Dermis blood vessel endothelial cell (primary cell): Measurements from ENCODE around the gene RNF208. TPM values are rescaled to one million over a fixed set of nuclear protein-coding genes. Genes with fewer than 3 reads are reported as not detected.
"Not testable (repeated sequence)": the region's sequence is repeated elsewhere in the genome, so short reads cannot be mapped to it uniquely, and the experiment has no call there.

ENCODE experiments used
- DNase-seq: peaks from one replicate; pipeline ENCODE4 v3.0.0; 2010
- total RNA-seq: library from RNA; depleted of rRNA; stranded (reverse); fragments of >200 nt; gene quantifications from 2 replicates; pipeline ENCODE4 v1.2.3, GENCODE V29; 2014

Gene RNF208
- total RNA-seq, 1 donor from 2014 or later: not detected

DNA sequence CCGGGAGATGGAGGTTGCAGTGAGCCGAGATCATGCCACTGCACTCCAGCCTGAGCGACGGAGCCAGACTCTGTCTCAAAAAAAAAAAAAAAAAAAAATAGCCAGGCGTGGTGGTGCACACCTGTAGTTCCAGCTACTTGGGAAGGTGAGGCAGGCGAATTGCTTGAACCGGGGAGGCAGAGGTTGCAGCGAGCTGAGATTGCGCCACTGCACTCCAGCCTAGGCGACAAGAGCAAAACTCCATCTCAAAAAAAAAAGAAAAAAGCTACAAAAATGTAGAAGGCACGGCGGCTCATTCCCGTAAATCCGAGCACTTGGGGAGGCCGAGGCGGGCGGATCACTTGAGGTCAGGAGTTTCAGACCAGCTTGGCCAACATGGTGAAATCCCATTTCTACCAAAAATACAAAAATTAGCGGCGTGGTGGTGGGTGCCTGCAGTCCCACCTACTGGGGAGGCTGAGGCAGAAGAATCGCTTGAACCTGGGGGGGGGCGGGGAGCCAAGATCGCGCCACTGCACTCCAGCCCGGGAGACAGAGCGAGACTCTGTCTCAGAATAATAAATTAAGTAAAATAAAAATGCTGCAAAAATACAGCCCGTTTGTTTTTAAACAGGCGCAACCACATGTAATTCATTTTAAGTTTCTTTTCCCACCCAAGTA, 17.6 kb upstream of the RNF208 start:
- not testable (repeated sequence) for DNase-seq

DNA sequence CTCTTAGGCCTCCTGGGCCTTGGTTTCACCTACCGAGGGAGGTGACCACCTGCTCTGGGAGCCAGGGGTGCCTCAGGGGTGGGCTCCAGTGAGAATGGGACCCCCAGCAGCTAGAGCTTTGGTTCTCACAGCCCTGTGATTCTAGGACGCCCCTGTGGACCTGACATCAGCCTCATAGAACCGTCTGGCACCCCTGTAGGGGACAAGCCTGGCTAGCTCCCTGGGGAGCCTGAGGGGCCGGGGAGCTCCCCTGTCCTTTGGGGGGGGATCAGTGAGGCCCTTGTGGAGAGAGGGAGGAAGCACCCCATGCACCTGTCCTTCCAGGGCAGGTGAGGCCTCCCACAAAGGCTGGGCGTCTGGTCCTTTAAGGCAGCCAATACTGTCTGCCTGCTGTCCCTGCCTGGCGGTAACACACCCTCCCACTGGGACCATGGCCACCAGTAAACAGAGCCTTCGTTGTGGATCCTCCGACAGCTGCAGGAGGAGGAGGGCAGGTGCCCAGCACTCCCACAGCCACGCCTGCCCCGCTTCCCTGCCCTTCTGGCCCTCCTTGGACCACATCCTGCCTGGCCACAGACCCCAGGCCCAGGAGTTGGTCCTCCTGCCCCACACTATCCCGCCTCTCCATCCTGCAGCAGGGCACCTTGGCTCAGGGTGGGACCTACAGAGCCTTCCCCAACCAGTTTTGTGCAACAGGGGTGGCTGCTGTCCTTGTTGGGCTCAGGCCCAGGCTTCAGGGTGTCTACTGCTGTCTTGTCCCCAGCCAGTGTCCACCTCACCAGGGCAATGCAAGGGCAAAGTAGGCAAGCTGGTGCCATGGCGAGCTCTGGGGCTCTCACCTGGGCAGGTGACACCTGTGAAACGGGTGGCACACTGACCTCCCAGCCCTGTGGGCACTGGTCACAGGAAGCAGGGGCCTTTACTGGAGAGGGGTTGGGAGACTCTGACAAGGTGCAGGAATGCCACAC, 16.0 kb upstream of the RNF208 start:
- no peak for DNase-seq

DNA sequence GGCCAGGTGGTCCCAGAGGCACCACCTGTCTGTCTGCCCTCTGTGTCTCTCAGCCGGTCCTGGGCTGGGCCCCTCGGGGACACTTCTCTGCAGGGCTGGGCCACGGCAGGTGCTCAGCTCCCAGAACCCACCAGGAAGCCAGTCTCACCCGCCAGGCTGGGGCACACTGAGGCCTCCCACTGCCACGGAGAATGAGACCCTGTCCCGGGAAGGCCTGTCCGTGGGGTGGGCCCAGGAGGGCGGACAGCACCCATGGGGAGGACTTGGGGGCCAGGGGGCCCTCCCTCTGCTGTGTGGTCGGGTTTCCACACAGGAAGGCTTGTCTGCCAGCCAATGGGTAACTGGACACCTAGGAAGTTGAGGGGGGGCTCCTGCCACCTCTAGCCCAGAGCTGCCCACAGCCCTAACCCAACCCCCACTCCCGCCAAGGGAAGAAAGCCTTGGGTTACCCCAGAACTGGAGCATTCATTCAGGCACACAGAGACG, 14.9 kb upstream of the RNF208 start:
- no peak for DNase-seq

DNA sequence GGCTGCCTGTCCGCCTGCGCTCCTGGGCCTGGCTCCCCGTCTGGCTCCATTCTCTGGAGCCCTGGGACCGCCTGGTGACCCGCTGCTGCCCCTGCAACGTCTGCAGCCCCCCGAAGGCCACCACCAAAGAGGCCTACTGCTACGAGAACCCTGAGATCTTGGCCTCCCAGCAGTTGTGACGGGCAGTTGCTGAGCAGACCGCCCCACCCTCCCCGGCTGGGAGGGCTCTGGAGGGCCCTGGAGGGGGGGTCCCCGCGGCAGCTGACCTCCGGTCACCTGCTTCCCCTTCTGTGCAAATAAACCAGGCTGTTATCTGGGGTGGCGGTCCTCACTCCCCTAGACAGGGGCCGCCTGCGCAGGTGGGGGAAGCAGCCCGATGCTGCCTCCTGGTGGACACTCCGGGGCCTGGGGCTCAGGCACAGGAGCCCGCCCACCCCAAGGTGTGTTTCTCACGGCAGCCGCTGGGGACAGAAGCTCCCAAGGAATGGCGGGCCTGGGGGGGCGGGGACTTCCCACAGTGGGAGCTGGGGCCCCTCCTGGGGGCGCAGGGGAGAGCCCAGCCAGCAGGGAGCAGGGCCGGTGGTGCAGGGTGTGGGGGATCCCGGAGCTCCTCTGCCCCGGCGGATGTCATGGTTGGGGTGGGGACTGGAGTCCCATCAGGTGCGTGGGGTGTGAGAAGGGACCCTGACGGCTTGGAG, 14.3 kb upstream of the RNF208 start:
- DNase-seq: peak; percentile 90

DNA sequence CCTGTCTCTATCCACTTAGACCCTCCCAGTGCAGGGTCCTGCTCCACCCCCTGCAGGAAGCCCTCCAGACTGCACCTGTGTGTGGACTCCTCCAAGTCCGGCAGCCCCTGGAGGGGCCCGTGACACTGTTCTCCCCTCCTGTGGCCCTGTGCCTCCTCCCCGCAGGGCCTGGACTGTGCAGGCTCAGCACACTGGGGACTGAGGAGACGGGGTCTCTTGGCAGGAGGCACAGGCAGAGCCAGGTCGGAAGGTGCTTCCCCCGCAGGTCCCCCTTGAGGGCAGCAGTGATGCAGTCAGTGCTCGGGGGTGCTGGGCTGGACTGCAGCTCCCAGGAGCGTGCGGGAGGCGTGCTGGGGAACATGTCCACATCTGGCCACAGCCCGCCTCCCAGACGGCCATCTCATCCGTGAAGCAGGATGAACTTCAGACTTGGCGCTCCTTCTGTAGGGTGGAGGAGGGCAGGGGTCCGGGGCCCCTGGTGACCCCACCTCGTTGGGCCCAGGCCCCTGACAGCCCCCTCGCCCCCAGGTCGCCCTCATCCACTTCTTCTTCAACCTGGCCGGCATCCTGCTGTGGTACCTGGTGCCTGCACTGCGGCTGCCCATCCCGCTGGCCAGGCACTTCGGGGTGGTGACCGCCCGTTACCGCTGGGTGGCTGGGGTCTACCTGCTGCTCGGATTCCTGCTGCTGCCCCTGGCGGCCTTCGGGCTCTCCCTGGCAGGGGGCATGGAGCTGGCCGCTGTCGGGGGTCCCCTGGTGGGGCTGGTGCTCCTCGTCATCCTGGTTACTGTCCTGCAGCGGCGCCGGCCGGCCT, 13.6 kb upstream of the RNF208 start:
- no peak for DNase-seq

DNA sequence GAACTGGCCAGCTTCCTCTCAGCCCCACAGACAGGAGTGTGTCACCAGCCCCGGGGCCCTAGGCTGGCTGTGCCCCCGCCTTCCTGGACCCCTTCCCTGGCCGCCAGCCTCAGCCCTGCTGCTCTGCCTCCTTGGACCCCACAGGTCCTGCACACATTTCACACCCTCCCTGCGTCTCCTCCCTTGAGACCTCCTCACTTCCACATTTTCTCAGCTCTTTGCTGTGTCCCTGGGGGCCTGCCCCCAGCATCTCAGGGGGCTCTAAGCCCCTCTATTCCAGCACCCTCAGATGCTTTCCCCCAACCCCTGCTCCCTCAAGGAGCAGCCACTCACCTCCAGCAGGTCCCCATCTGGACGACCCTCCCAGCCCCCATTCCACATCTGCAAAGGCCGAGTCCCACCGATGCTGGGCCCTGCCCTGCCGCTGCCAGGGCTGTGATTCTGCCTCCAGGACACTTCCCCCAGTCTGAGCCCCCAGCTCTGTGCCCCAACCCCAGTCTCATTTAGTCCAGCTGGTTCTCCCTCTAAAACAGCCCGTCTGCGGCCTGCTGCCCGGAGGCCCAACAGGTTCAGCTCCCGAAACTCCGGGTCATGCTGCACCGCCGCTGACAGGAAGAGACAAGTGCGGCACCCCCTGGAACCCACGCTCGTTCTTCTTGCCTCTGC, 12.9 kb upstream of the RNF208 start:
- no peak for DNase-seq

DNA sequence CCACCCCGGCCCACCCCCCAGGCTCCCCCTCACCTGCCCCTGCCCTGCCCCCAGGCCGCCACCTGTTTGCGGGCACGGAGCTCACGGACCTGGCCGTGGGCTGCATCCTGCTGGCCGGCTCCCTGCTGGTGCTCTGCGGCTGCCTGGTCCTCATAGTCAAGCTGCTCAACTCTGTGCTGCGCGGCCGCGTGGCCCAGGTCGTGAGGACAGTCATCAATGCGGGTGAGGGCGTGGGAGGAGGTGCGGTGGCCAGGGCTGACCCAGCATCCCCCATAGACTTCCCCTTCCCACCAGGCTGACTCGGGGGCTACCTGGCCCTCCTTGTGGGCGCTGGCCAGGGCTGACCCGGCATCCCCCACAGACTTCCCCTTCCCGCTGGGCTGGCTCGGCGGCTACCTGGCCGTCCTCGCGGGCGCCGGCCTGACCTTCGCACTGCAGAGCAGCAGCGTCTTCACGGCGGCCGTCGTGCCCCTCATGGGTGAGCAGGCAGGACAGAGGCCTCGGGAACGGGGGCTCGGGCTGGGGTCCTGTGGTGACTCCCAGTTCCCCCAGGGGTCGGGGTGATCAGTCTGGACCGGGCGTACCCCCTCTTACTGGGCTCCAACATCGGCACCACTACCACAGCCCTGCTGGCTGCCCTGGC, 12.1 kb upstream of the RNF208 start:
- no peak for DNase-seq

DNA sequence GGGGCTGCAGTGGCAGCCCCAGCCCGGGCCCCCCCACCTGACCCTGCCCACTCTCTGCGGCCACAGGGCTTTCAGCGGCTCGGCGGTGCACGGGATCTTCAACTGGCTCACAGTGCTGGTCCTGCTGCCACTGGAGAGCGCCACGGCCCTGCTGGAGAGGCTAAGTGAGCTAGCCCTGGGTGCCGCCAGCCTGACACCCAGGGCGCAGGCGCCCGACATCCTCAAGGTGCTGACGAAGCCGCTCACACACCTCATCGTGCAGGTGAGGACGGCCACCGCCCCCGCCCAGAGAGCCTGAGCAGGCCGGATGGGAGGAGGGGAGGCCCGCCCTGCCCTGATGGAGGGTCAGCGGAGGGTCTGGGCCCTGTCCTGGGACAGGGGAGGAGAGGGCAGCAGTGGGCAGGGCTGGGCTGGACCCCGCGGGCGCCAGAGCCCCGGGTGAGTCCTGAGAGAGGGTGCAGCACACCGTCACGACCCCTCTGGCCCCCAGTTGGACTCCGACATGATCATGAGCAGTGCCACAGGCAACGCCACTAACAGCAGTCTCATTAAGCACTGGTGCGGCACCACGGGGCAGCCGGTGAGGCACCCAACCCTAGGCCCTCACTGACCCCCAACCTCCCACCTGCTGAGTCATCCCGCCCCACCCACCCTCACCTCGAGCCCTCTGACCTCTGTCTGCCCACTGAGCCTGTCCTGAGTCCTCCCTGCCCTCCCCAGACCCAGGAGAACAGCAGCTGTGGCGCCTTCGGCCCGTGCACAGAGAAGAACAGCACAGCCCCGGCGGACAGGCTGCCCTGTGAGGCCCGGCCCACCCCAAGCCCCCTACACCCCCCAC, 11.3 kb upstream of the RNF208 start:
- no peak for DNase-seq

DNA sequence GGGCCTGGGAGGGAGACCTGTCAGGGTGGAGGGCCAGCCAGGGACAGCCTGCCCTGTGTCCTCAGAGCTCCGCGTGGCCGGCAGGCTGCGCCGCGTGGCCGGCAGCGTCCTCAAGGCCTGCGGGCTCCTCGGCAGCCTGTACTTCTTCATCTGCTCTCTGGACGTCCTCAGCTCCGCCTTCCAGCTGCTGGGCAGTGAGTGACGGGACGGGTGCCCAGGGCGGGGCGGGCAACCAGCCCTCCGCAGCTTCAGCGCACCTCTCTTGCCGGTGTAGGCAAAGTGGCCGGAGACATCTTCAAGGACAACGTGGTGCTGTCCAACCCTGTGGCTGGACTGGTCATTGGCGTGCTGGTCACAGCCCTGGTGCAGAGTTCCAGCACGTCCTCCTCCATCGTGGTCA, 10.5 kb upstream of the RNF208 start:
- DNase-seq: no peak

DNA sequence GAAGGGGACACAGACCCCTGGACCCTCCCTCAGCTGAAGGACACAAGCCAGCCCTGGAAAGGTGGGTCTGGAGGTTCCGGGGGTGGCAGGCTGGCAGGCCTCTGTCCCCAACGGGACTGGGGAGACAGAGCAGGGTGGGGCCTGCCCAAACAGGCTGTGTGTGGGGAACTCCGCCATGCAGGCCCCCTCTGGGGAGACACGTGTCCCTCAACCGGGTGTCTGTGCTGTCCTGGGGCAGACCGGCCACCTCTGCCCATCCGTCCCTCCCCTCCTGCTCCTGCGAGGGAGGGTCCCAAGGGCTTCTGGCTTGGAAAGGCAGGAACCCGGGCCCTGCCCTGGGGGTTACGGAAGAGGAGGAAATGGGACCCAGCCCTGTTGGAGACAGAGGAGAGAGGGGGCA, 10.1 kb upstream of the RNF208 start:
- DNase-seq: no peak

DNA sequence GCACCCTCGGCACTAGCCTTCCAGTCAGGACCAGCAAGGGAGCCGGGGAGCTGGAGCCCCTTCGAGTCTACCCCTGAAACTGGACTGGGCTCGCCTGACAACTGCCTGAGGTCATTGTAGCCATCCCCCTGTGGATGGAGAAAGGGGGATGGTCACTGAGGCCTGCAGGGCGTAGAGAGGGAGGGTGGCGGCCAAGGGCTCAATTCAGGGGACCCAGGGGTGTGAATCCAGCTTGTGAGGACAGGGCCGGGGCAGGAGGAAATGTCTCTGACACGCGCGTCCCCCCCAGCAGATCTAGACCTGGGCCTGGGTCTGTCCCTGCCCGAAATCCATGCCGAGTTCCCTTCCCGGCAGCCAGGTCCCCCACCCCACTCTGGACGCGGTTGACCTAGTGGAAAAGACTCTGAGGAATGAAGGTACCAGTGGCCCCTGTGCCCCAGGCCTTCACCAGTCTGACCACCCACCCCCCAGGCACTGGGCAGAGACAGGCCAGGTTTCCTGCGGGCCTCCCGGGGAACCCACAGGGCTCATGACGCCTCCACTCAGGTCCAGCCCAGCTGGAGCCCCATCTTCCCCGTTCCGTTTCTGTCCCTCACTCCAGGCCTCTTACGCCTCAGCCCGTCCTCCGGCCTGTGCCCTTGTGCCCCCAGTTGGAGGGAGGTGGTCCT, 9.5 kb upstream of the RNF208 start:
- DNase-seq: no peak

DNA sequence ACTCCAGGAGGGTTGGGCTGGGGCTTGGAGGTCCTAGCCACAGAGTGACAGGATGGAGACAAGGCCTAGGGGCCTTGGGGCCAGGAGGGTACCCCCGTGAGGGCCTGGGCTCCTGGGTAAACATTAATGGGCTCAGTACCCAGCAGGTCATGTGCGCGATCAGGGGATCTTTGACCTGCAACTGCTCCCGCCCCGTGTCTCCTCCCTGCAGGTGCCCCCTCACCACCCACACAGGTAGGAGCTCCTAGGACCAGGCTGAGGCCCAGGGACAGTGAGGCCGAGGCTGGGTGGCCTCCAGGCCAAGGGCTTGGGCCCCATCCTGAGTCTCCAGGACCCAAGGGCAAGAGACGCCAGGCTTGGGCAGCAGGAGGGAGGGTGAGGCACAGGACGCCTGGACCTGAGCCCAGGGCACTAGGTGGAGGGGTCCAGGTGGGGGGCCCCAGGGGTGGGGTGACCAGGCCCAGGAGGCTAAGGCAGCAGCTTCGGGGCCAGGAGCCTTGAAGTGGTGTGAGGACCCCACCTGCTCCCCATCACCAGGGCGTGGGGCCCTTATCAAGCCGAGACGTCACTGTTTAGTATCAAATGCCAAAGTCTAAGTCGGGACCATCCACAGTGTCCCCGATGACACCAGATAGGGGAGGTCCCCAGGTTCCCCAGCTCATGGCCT, 8.8 kb upstream of the RNF208 start, which contains the start of gene SLC34A3:
SLC34A3 (plus strand) TSS at position 197 of the 667 bp plus-strand sequence. CDS start 802 bp downstream, outside the sequence.
- no peak for DNase-seq

DNA sequence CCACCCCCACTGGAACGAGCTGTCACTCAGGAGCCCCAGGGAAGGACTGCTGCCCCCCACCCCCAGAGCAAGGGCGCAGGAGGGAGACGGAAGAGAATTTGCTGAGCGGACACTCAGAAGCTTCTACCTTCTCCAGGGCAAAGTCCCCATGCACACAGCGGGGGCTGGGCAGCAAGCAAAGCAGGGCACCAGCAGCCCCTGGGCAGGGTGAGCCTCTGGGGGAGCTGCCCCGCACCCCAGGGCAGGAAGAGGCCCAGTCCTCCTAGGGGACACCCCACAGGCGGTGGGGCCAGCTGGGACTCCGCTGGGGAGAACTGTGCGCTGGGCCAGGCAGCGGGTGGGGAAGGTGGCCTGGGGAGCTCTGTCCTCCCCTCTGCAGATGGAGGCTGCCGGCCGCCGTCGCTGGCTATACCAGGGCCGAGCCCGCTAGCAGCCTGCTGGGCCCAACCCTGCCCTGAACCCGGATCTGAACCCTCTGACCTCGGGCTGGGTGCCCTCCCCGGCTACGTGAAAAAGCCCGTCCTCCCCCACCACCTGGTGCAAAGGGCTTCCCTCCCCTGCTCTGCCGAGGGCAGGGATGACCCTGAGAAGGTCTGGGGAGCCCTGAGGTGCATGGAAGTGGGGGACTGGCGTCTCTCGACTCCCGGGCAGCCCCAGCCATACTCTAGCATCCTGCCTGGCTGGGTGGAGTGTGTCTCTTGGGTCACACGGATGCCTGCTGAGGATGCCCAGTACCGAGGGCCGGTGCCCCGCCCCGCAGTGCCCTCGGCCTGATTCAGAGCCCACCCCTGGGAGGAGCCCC, 8.1 kb upstream of the RNF208 start:
- DNase-seq: no peak

DNA sequence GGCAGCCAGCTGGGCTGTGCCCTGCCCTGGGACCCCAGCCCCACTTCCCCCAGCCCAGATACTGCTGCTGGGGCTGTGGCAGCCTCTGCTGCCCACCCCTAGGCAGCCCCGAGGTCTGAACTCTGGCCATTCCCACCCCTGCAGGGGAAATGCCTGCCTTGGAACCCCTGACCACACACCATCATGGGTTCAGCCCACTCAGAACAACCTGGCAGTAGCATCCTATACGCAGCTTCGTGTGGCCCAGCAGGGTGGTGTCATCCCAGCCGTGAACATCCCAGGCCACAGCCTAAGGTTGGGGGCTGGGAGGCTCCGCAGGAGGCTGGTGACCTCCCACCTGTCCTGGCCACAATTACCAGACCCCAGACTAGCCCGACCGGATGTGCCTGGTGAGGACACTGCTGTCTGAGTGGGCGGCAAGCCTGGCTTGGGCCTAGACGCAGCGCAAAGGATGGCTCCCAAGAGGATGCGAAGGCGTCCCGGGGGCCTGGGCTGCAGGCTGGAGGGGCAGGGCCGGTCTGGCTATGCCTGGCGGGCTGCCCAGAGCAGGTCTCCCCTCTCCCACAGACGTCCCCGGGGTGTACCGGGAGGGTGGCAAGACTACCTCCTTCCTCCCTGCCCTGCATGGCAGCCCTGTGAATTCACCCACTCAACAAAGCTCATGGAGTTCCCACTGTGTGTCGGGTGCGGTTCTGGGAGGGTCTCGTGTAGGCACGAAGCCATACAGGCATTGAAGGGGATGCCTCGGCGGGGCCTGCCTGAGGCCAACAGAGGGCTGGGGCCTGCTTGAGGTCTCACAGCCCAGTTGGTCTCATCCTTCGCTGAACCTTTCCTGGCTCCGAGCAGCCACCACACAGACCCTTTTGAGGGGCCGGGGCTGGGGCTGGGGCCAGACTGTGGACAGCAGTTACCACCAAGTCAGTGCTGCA, 7.2 kb upstream of the RNF208 start:
- no peak for DNase-seq

DNA sequence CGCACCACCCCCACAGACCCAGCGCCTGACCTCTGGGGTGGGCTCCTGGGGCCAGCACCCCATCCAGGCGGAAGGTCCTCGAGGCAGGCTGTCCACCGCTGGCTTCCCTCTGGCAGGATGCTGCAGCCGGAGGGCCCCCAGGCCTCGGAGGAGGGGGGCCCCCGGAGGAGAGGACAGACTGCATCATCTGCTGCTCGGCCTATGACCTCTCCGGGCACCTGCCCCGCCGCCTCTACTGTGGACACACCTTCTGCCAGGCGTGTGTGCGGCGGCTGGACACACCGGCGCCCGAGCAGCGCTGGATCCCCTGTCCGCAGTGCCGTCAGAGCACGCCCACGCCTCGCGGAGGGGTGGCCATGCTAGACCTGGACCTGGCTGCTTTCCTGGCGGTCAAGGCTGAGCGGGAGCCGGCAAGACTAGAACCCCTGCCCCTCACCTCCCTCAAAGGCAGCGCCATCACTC, 6.5 kb upstream of the RNF208 start:
- no peak for DNase-seq

DNA sequence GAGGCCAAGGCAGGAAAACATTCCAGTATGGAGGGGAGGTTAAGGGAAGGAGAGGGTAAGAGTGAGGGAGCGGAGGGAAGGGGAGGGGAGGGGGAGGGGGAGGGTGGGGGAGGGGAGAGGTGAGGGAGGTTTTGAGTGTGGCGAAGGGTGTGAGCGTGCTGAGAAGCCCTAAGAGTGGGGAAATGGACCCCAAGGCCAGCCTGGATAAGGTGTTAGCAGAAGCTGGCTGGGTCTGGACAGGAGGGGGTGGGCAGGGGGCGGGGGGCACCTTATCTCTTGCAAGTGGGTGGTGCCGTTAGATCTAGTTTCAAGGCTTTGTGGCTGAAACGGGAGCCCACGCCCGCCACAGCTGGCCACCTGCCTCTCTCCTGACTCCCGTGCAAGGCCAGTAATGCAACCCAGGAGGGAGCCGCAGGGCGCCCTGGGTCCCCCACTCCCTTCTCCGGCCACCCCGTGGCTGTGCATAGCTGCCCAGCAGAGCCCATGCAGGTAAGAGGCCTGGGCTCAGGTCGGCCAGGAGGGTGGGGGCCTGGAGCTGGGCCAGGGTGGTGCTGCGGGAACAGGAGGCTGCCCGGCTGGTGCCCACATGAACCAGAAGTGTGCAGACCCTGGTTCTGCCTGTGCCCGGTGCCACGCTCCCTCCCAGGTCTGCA, 5.9 kb upstream of the RNF208 start:
- DNase-seq: no peak
